Liver (tissue), 3 donors: Measurements from ENCODE around the gene C14orf93.

Experiments used
- CTCF ChIP-seq: fragments of 150-350 bp; IDR thresholded peaks from 2 replicates; pipeline ENCODE4 v1.5.1; 2017; ENCODE audit warnings: improper control_type of control experiment, low read depth, low read length; ENCODE audit not compliant: missing input control
- RXRA ChIP-seq, 2 donors: IDR thresholded peaks; 2 replicates each; pipeline ENCODE4 v1.6.1; 2017 to 2018; ENCODE audit warnings: antibody characterized with exemption in 2 of 2, mild to moderate bottlenecking in 1 of 2
- donor health status: healthy.
- donor health status: healthy.

DNA sequence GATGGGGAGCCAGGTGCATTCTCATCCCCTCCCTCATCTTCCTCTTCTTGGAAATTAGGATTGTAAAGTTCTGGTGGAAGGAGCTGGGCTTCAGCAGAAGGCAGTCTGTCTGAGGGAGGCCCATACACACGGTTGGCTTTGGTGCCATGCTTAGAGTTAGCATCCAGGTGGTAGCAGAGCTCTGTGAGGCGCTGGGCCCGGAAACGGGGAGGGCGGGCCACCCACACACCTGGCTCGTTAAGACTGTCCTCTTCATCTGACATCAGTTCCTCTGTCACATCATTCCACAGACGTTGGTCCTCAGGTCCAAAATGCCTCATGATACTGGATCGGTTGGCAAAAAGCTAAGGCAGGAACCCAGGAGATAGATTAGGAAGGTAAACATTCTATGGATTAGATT lies 22.7 kb downstream of the C14orf93 start:
- TF ChIP-seq RXRA (IDR thresholded peaks at IDR 0.05) (no peak), CTCF (no peak)
